Measurements from ENCODE around the gene UBA5. TPM values are rescaled to one million over a fixed set of nuclear protein-coding genes. Genes with fewer than 3 reads are reported as not detected.
"Not testable (repeated sequence)": the region's sequence is repeated elsewhere in the genome, so short reads cannot be mapped to it uniquely, and the experiment has no call there.

Gene UBA5
- 40.1 and 56.6 TPM in 2 replicates for total RNA-seq (2014; rRNA removed; shearing (Covaris generic))

GRCh38 chr3:132660052-132660810 is at the start of gene UBA5:
TSS of gene UBA5 (plus strand) at chr3:132660329. CDS start at chr3:132660538, 209 bp downstream.
- DNase-seq (ENCODE audit: low spot score), result peak; percentile 62

DNA sequence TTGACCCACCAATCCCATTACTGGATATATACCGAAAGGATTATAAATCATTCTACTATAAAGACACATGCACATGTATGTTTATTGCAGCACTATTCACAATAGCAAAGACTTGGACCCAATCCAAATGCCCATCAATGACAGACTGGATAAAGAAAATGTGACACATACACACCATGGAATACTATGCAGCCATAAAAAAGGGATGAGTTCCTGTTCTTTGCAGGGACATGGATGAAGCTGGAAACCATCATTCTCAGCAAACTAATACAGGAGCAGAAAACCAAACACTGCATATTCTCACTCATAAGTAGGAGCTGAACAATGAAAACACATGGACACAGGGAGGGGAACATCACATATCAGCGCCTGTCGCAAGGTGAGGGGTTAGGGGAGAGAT is 44.8 kb upstream of the UBA5 start:
- DNase-seq (ENCODE audit: low spot score), result not testable (repeated sequence)

DNA sequence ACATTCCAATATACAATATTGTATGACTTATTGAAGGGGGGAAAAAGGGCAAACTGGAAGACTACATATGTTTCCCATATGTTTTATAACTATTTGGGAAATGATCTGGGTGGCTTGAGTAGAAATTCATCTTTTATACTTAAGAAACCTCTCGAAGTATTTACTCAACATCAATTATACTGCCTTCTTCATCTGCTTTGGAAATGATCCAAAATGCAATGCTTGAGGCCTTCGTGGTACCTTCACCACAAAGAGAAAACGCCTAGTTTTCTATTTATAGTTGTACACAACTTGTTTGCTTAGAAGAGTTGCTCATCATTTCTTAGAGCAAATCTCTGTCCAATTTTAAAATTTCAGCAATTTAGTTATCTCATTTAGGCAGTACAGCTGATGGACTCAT is 44.2 kb upstream of the UBA5 start:
- DNase-seq (ENCODE audit: low spot score), result no peak

- no peak for DNase-seq (ENCODE audit: low spot score)
Measured at GRCh38 chr3:132616780-132617179, 43.3 kb upstream of the UBA5 start.

GRCh38 chr3:132622148-132622547 is 38.0 kb upstream of the UBA5 start:
- DNase-seq (ENCODE audit: low spot score), result no peak

GRCh38 chr3:132622761-132623160 is 37.4 kb upstream of the UBA5 start:
- DNase-seq (ENCODE audit: low spot score), result no peak

- DNase-seq (ENCODE audit: low spot score), result no peak
Measured at GRCh38 chr3:132623646-132624045, 36.5 kb upstream of the UBA5 start.

- no peak for DNase-seq (ENCODE audit: low spot score)
Measured at GRCh38 chr3:132624790-132625189, 35.3 kb upstream of the UBA5 start.

DNA sequence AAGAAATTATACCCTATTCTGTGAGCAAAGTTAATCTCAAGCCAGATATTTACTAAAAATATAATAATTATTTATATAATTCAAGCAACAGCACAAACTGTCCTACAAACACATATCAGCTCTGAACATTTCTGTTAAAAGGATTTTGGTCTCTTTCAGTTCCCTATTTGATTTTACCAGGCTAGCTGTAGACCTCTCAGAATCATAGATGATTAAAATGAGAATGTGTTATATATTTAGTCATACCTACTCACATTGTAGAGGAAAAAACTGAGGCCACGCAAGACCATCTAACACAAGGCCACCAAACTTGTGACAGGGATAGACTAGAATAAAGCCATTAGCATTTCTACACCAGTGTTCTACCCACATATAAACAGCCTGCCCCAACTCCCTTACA is 34.5 kb upstream of the UBA5 start:
- no peak for DNase-seq (ENCODE audit: low spot score)

- DNase-seq (ENCODE audit: low spot score), result no peak
Measured at GRCh38 chr3:132626955-132627354, 33.2 kb upstream of the UBA5 start.

DNA sequence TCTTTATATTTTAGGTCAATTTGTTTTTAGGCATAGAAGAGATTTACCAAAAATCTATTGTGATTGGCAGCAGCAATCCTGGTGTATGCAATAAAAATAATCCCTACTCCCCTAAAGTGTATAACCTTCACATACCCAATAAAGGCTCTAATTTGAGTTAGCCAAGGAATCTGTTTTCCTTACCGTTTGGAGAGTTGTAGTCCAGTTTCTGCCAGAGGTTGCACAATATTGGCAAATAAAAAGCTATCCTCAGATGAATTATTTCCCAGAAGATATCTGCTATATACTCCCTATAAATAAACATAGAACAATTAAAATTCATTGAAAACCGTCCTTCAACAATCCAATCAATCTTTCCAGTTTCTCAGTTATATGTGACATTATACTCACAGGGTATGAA is 32.0 kb upstream of the UBA5 start:
- no peak for DNase-seq (ENCODE audit: low spot score)

DNA sequence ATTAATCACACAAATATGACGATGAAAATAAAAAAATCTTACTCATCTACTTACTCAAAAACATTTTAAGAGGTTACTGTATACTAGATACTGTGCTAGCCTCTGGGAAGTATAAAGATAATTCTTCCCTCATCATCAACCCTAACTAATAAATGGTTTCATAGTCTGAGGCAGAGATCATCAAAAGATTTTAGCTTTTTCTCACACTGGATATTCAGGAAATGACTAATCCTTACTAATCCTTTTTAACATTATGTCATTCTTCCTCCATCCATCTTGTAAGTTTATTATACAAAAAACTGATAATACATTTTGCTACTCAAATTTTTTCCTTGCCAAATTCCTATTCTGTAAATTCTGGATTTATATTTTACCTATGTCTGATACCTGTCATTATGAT is 30.2 kb upstream of the UBA5 start:
- peak; percentile 84 for DNase-seq (ENCODE audit: low spot score)

DNA sequence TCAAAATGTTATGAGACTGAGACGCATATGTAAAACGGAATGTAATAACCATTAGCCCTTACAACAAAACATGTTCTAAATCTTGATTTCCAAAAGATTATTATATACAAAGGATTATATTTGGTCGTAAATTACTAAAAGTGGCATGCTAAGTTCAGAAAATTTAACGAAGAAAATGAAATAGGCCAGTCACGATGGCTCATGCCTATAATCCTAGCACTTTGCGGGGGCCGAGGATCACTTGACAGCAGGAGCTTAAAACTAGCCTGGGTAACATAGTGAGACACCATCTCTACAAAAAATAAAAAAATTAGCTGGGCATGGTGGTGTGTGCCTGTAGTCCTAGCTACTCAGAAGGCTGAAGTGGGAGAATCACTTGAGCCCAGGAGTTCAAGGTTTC is 29.5 kb upstream of the UBA5 start:
- DNase-seq (ENCODE audit: low spot score), result no peak

DNA sequence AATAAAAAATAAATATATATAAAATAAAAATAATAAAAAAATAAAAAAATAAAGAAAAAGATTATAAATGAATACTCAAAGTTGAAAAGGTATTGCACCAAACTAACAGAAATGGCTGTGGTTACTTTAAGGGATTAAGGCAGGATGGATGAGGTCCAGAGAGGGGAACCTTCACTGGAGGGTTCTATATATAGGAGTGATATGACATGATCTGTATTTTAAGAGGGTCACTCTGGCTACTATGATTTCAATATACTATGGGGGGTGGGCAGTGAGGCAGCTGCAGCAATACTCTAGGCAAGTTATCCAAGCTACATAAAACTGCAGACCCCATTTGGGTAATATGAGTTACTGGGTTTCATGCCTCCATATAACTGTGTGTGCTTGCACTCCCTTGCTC is 25.1 kb upstream of the UBA5 start:
- DNase-seq (ENCODE audit: low spot score), result no peak

DNA sequence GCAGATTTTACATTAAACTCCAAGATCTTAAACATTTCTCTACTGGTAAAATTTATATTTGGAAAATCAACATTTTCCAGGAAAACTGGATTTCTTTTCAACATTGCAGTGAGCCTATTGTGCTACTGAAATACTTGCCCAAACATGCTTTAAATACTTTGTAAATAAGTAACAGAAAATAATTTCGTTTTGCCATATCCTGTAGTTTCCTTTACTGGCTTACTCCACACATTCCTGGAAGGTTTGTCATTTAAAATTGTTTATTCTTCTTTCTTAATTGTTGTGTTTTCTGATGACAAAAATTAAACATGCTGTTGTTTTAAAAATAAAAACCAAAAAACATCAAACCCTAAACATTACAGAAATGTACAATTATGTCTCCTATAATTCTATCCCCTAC is 22.5 kb upstream of the UBA5 start:
- peak; percentile 31 for DNase-seq (ENCODE audit: low spot score)

- DNase-seq (ENCODE audit: low spot score), result no peak
Measured at GRCh38 chr3:132638706-132639105, 21.4 kb upstream of the UBA5 start.

- DNase-seq (ENCODE audit: low spot score), result not testable (repeated sequence)
Measured at GRCh38 chr3:132641427-132641826, 18.7 kb upstream of the UBA5 start.

- DNase-seq (ENCODE audit: low spot score), result peak; percentile 62
Measured at GRCh38 chr3:132641837-132642538, 18.1 kb upstream of the UBA5 start.

- DNase-seq (ENCODE audit: low spot score), result no peak
Measured at GRCh38 chr3:132642539-132642847, 17.6 kb upstream of the UBA5 start.

- no peak for DNase-seq (ENCODE audit: low spot score)
Measured at GRCh38 chr3:132643366-132643765, 16.8 kb upstream of the UBA5 start.

DNA sequence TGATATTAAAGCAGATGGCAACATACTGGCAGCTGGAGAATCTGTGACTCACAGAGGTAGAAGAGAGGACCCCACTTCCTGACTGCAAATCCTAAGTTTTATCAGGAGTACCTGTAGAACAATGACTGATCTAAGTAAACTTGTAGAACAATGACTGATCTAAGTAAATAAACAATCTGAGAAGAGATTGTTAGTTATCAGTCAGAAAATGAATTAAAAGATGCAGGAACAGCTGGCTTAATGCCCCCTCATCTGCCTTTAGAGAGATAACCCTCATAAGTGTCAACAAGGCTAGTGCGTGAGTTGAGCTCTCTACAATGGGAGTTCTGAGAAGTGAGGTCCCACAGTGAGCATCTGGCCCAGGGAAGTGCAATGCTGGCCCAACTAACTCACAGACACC is 15.1 kb upstream of the UBA5 start:
- no peak for DNase-seq (ENCODE audit: low spot score)

DNA sequence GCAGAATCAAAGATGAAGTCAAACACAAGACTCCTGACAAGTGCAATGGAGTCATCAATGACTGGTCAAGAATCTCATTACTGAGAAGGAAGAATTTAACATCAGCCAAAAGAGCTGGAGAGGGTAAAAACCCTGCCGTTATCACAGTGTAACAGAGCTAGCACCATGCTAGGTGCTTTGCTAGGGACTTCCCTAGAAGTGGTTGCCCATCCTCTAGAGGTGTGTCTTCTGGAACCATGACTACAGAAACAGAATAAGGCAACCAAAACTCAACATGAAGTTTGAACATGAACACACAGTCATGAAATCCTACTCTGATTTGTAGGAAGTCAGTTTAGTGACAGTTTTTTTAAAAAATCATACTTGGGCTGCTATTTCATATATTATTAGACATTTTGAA is 10.0 kb upstream of the UBA5 start:
- DNase-seq (ENCODE audit: low spot score), result no peak

DNA sequence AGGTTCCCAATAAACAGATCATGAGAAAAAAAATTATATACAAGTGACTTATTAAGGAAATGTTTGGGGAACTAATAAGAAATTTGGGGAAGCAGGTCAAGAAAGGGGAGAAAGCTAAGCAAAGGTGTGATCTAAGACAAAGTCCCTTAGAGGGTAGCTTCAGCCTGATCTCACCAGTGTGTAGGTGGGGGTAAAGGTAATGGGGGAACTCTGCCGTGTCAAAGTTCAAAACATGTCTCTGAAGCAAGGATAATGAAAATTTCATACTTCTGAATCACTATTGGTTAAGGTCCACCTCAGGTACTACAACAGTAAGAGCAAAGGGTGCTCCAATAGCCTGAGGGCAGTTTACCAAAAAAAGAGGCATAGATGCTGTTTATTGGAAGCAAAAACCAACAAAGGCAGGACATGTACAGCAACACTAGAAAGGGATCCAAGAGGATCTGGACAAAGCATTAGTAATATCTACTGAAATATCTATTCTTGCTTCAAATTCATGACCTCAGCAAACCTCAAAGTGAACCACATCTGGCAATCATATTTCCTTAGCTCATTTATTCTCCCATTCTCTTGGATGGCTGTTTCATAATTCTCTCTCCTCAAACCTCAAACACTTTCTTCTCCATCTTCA is 7.4 kb upstream of the UBA5 start:
- DNase-seq (ENCODE audit: low spot score), result no peak

All from A172 (cell line).